ENCODE measurements around the gene EFCAB12.

EFCAB12 gene

GRCh38 chr3:129428376-129429079 lies at the start of gene EFCAB12:
EFCAB12 (minus strand) TSS chr3:129428636; CDS start chr3:129428488, 148 bp downstream.
- peak; percentile 46 to 49 for DNase-seq

GRCh38 chr3:129476586-129476985 lies 48.1 kb upstream of the EFCAB12 start:
- DNase-seq: no peak

- DNase-seq: no peak
These were observed 47.4 kb upstream of the EFCAB12 start for GRCh38 chr3:129475863-129476262.

- no peak for DNase-seq
These were observed 46.8 kb upstream of the EFCAB12 start for GRCh38 chr3:129474984-129475804.

GRCh38 chr3:129473769-129474152 lies 45.3 kb upstream of the EFCAB12 start:
- DNase-seq: no peak

GRCh38 chr3:129473067-129473768 lies 44.8 kb upstream of the EFCAB12 start:
- DNase-seq: no peak

GRCh38 chr3:129470861-129471260 lies 42.4 kb upstream of the EFCAB12 start:
- DNase-seq: no peak

GRCh38 chr3:129469026-129469425 lies 40.6 kb upstream of the EFCAB12 start:
- no peak for DNase-seq

GRCh38 chr3:129467932-129468331 lies 39.5 kb upstream of the EFCAB12 start:
- DNase-seq: no peak

GRCh38 chr3:129463716-129464115 lies 35.3 kb upstream of the EFCAB12 start:
- DNase-seq: no peak

GRCh38 chr3:129463094-129463493 lies 34.7 kb upstream of the EFCAB12 start:
- DNase-seq: no peak

GRCh38 chr3:129462361-129462968 lies 34.0 kb upstream of the EFCAB12 start:
- DNase-seq: no peak

- DNase-seq: no peak
These were observed 33.2 kb upstream of the EFCAB12 start for GRCh38 chr3:129461461-129462146.

- no peak for DNase-seq
These were observed 32.6 kb upstream of the EFCAB12 start for GRCh38 chr3:129461022-129461421.

GRCh38 chr3:129460572-129460971 lies 32.1 kb upstream of the EFCAB12 start:
- DNase-seq: no peak

GRCh38 chr3:129460155-129460554 lies 31.7 kb upstream of the EFCAB12 start:
- no peak for DNase-seq

GRCh38 chr3:129453732-129454131 lies 25.3 kb upstream of the EFCAB12 start:
- no peak for DNase-seq

- DNase-seq: no peak
These were observed 21.1 kb upstream of the EFCAB12 start for GRCh38 chr3:129449279-129450115.

- DNase-seq: no peak
These were observed 19.9 kb upstream of the EFCAB12 start for GRCh38 chr3:129448186-129448895.

- no peak for DNase-seq
These were observed 18.5 kb upstream of the EFCAB12 start for GRCh38 chr3:129446926-129447325.

- no peak for DNase-seq
These were observed 17.0 kb upstream of the EFCAB12 start for GRCh38 chr3:129445471-129445870.

All from bone marrow (tissue), 2 donors.